Ramos (cell line): Measurements from ENCODE around the gene THAP3.

Experiments used
- in situ Hi-C: fragments of 300-500 bp; cut with MboI; formaldehyde crosslinking; loops from one replicate; pipeline ENCODE4 v1.14.3; 2022; ENCODE audit warnings: low sequenced_read_pairs; ENCODE audit not compliant: unreplicated experiment

Gene THAP3

GRCh38 chr1:6632588-6633514 lies 8.2 kb downstream of the THAP3 start:
- in situ Hi-C loops: loop anchor here (25.0 kb wide), 1 partner anchor 146 kb away; the partner anchor contains the start of gene PLEKHG5

GRCh38 chr1:6634371-6635052 lies 9.8 kb downstream of the THAP3 start:
- in situ Hi-C loops: loop anchor here (25.0 kb wide), 1 partner anchor 147 kb away; the partner anchor contains the start of gene PLEKHG5

GRCh38 chr1:6635161-6635909 lies 10.7 kb downstream of the THAP3 start:
- in situ Hi-C loops: loop anchor here (25.0 kb wide), 1 partner anchor 148 kb away; the partner anchor contains the start of gene PLEKHG5

- in situ Hi-C loops: loop anchor here (25.0 kb wide), 1 partner anchor 149 kb away; the partner anchor contains the start of gene PLEKHG5
Measured at GRCh38 chr1:6635910-6636760, 11.5 kb downstream of the THAP3 start.

GRCh38 chr1:6636778-6637177 lies 12.1 kb downstream of the THAP3 start:
- in situ Hi-C loops: loop anchor here (25.0 kb wide), 1 partner anchor 149 kb away; the partner anchor contains the start of gene PLEKHG5

GRCh38 chr1:6637770-6638169 lies 13.1 kb downstream of the THAP3 start:
- in situ Hi-C loops: loop anchor here (25.0 kb wide), 1 partner anchor 150 kb away; the partner anchor contains the start of gene PLEKHG5

GRCh38 chr1:6638226-6638625 lies 13.6 kb downstream of the THAP3 start:
- in situ Hi-C loops: loop anchor here (25.0 kb wide), 1 partner anchor 151 kb away; the partner anchor contains the start of gene PLEKHG5

GRCh38 chr1:6640867-6641266 lies 16.2 kb downstream of the THAP3 start:
- in situ Hi-C loops: loop anchor here (25.0 kb wide), 1 partner anchor 154 kb away; the partner anchor contains the start of gene PLEKHG5

- in situ Hi-C loops: loop anchor here (25.0 kb wide), 1 partner anchor 158 kb away; the partner anchor contains the start of gene PLEKHG5
Measured at GRCh38 chr1:6645018-6645417, 20.4 kb downstream of the THAP3 start.

- in situ Hi-C loops: loop anchor here (25.0 kb wide), 1 partner anchor 159 kb away; the partner anchor contains the start of gene PLEKHG5
Measured at GRCh38 chr1:6646499-6647148, 22.0 kb downstream of the THAP3 start.

- in situ Hi-C loops: loop anchor here (25.0 kb wide), 1 partner anchor 161 kb away; the partner anchor contains the start of gene PLEKHG5
Measured at GRCh38 chr1:6648556-6648955, 23.9 kb downstream of the THAP3 start.

- in situ Hi-C loops: no loop called here
Measured at GRCh38 chr1:6651909-6652308, 27.2 kb downstream of the THAP3 start.

GRCh38 chr1:6652986-6653385 lies 28.3 kb downstream of the THAP3 start:
- in situ Hi-C loops: no loop called here

- in situ Hi-C loops: no loop called here
Measured at GRCh38 chr1:6653436-6654290, 29.0 kb downstream of the THAP3 start.

GRCh38 chr1:6657138-6657537 lies 32.5 kb downstream of the THAP3 start:
- in situ Hi-C loops: no loop called here

- in situ Hi-C loops: no loop called here
Measured at GRCh38 chr1:6658359-6659060, 33.8 kb downstream of the THAP3 start.
